NCI-H2107 (cell line): ENCODE data around the gene PPP2R2C.

ENCODE experiments used
- DNase-seq: peaks from one replicate; lab custom pipeline; 2025; lab: John Stamatoyannopoulos, UW

Gene PPP2R2C

GRCh38 chr4:6283282-6283681 is 189.1 kb downstream of the PPP2R2C start:
- DNase-seq = no peak

GRCh38 chr4:6282314-6282771 is 190.1 kb downstream of the PPP2R2C start:
- no peak for DNase-seq

DNA sequence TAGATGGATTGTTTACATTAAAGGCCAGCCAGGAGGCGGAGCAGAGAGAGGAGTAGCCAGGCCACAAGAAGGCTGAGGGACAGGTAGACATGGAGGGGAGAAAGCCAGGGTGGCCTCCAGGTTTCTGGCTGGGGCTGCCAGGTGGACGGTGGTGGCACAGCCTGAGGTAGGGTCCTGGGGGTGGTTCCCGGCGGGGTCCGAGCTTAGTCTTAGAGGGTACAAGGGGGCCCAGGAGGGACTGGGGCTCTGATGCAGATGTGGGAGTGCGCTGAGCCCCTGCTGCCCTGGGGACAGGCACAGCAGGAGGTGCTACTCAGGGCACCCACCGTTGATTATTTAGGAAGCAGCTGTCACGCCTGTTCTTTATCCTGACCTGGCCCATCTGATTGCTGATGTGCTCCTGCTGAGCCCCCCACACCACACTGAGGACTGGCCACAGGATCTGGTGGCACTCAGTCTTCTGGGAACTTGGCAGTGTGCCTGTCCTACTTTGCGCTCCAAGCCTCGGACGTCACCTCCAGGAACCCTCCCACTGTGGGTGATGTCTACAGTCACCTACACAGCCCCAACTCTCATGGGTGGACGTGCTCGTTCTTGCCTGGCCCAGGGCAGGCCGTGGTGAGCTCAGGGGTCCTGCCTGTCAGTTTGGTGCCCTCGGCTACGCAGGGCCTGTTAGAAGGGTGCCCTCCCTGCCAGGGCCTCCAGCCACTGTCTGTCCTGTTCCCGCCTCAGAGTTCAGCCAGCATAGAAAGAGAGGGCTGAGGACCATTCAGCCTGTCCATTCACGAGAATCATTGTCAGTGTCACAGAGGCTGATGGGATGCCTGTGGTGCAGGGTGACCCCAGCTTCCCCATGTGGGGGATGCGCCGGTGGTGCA is 190.7 kb downstream of the PPP2R2C start:
- no peak for DNase-seq

DNA sequence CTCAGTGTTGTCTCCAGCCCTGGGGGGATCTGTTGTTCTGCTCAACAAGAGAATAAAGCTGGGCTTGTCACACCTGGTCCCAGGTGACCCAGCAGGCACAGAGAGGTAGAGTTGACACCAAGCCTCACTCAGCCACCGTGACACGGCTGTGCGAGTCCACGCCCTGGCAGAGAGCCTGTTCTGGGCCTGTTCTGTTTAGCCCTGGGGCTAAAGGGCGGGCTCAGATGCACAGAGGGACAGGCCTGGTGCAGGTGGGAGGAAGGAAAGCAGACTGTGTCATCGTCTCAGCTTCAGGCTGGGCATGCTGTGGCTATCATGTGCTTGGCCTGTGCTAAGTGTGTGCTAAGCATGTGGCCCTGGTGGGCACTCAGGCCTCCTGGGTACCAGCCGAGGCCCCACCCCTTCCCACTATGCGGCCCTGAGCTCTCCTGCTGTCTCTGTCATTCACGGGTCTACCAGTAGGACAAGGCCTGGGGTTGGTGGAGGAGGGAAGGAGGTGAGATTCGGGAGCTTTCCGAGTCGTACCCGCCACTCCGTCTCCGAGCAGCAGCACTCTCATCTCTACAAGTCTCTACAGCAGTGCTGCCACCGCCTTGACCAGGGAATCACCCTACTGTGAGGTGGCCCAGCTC is 191.9 kb downstream of the PPP2R2C start:
- DNase-seq = no peak

GRCh38 chr4:6279582-6280289 is 192.7 kb downstream of the PPP2R2C start:
- no peak for DNase-seq

DNA sequence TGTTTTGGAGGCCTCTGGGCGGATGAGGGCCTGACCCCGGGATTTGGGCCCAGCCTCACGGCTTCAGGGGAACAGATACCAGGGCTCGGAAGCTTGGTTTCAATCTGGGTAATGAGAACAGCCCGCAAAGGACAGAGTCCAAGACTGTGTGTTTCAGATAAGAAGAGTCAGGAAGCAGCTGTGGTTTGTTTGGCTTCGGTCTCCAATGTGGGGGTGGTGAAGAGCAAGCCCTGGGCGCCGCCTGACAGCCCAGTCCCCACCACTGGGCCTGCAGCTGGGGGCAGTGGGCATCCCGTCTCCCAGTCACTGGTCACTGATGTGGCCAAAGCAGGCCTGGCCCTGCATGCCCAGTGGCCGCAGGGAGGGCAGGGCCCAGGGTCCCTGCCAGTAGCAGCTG is 193.6 kb downstream of the PPP2R2C start:
- DNase-seq = no peak

GRCh38 chr4:6277935-6278800 is 194.2 kb downstream of the PPP2R2C start:
- DNase-seq = no peak

DNA sequence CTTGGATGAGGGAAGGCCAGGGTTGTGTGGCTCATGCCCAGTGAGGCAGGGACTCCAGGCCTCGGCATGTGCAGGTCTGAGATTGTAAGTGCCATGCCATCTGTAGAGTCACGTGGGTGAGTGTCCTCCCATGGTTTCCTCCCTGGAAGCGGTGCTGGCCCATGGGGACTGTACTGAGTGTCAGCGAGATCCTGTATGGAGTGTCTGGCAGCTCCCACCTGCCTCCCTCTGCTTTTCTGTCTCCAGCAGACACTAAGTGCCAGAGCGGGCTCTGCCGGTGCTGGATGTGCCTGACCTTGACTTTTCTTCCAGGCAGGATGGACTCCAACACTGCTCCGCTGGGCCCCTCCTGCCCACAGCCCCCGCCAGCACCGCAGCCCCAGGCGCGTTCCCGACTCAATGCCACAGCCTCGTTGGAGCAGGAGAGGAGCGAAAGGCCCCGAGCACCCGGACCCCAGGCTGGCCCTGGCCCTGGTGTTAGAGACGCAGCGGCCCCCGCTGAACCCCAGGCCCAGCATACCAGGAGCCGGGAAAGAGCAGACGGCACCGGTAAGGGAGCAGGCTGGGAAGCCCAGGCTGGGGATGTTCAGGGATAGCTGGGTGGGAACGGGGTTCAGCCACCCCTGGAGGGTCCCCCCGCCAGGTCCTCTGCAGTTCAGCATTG is 195.1 kb downstream of the PPP2R2C start:
- DNase-seq = no peak

DNA sequence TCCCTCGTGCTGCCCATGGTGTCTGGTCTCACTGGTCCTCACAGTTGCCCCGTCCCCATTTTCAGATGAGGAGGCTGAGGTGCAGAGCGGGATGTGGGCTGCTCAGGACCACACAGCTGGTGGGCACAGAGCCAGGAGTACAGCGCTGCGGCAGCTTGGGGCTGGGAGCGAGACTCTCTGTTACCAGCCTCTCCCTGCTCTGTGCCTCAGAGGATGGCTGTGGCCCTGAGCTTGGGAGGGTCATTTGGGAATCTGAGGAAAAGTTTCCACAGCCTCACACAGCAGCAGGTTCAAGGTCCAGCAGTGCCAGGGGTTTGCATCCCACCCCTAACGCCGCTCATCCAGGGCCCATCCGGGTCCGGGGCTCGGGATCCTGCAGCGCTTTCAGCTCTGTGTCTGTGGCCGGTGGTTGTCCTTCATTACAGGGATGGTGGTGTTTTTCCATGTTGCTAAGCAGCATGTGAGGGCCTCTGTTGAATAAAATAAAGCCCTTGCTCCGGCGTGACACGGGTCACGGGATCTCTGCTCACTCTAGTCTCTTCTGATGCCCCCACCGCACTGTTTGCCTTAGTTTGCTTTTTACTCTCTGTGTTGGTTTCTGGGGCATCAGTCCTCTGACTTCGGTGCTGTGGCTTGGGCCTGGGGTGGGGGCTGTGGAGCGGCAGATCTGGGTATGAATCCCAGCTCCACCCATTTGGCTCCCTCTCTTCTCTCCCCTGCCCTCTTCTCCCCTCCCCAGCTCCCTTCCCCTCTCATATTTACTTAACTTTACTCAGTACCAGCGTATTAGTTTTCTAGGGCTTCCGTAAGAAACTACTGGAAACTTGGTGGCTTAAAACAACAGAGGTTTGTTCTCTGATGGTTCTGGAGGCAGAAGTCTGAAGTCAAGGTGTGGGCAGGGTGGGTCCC is 196.3 kb downstream of the PPP2R2C start:
- no peak for DNase-seq

DNA sequence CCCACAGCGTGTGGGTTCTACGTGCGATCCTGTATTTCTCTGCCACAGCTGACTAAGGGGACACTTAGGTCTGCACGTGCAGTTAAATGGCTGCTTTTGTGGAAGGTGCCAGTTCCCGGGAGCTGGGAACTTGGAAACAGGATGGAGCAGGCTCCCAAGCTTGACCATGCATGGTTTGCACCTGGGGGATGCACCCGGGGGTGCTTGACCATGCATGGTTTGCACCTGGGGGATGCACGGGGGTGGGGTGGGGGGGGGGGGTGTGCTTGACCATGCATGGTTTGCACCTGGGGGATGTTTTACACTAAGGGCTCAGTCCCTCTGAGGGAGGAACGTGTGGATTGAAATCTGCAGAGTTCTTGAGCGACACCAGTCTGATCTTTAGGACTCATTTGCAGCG is 197.1 kb downstream of the PPP2R2C start:
- DNase-seq = no peak

- no peak for DNase-seq
Observed at GRCh38 chr4:6273661-6273990, 198.8 kb downstream of the PPP2R2C start.

- no peak for DNase-seq
Observed at GRCh38 chr4:6272863-6273660, 199.4 kb downstream of the PPP2R2C start.

- DNase-seq = no peak
Observed at GRCh38 chr4:6271701-6272465, 200.5 kb downstream of the PPP2R2C start.

DNA sequence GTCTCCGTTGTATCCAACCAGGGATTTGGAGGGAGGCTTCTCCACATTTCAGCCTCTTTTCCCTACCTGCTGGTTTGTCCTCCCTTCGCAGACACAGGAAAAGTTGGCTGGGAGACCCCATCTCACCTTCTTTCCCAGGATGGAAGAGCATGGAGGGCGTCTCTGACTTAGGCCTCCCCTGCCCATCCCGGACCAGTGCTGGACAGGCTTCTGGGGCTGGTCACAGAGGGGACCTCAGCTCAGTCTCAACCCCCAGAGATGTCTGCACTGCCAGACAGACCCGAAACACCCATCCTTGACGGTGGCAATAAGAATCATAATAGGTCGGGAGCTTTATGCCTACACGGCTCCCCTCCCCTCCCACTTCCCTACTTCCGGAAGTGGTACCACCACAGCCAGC is 201.2 kb downstream of the PPP2R2C start:
- no peak for DNase-seq

DNA sequence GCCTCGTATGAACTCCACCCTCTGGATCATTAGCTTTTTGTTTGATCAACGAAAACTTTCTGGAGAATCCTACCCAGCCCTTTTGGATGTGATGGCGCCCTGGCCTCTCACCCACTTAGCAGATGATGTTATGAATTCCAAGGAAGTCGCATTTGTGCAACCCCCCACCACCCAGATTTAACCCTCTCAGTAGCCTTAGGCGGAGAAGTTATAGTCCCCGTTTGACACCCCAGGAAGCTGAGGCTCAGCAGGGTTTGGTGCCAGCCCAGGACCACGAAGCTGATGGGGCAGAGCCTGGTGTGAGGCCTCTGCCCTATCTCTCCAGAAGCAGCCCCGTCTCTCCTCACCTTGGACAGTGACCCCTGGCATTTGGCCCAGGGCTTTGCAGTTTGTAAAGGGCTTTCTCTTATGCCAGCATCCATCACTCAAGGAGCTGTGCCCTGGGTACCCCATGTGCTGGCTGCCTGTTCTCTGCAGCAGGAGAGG is 201.7 kb downstream of the PPP2R2C start:
- DNase-seq = no peak
